Measurements from ENCODE around the gene GSDME. TPM values are rescaled to one million over a fixed set of nuclear protein-coding genes. Genes with fewer than 3 reads are reported as not detected.

Gene GSDME
- polyA plus RNA-seq, 1 of the 3 experiments (the other 2 are of a cell fraction): 109 TPM

GRCh38 chr7:24752073-24752800 is 5.0 kb downstream of the GSDME start:
- H3K4me2 ChIP-seq: no peak overlapping the region; the same call in 1 of the 2 replicates
- no peaks in the 10 kb centered on the region for H3K9me2 ChIP-seq
- peaks cover 12 to 35% of the 10 kb centered on the region in 2 experiments; a peak in 3 of 4 replicates for H3K4me1 ChIP-seq (ENCODE audit: control insufficient read depth in 1 of 2, insufficient read depth in 2 of 2, low read depth in 1 of 2, low read length in 1 of 2)
- H3K9ac ChIP-seq: no peak overlapping the region
- no peaks in the 10 kb centered on the region for H4K20me1 ChIP-seq (ENCODE audit: insufficient read depth)
- POLR2A ChIA-PET: no interaction called here
- no peaks in the 10 kb centered on the region for H3K9me3 ChIP-seq
- no peak overlapping the region for H3K4me3 ChIP-seq (ENCODE audit: low read depth in 2 of 2, low read length in 1 of 2)
- H2AFZ ChIP-seq (ENCODE audit: low read depth): no peak overlapping the region
- WGBS (ENCODE audit: low lambda C conversion rate): 77% methylated on average over 3 of the region's 3 CpGs
- H3K79me2 ChIP-seq (ENCODE audit: insufficient read depth): peaks cover 82% of the 10 kb centered on the region
- H3K27me3 ChIP-seq (ENCODE audit: insufficient read depth): no peaks in the 10 kb centered on the region
- TF ChIP-seq GABPA (IDR thresholded peaks at IDR 0.05; ENCODE audit: low read depth): no peak
- no peak for TF ChIP-seq YY1 (IDR thresholded peaks at IDR 0.05; ENCODE audit: low read depth)
- no peak for TF ChIP-seq FOXM1 (IDR thresholded peaks at IDR 0.05; ENCODE audit: low read depth)
- no peak for TF ChIP-seq NFIC (IDR thresholded peaks at IDR 0.05; ENCODE audit: borderline replicate concordance)
- H3F3A ChIP-seq (replicated peaks; ENCODE audit: insufficient read depth): peaks cover 18% of the 10 kb centered on the region
- DNase-seq: no peak
- CTCF ChIA-PET: interaction anchor here (0.9 to 1.6 kb wide), 4 partner anchors 10 to 342 kb away, joined by 3 to 7 read pairs (median 4); no protein-coding TSS in a partner anchor
- peaks cover 7 to 17% of the 10 kb centered on the region in 2 experiments for H3K36me3 ChIP-seq (replicated peaks in 1 of 2; ENCODE audit: control insufficient read depth in 1 of 2, insufficient read depth in 2 of 2, low read length in 1 of 2)
- no peak overlapping the region for H3K27ac ChIP-seq (ENCODE audit: low read depth in 2 of 2, low read length in 1 of 2)

- Histone ChIP-seq H3K9ac (no peak overlapping the region), H3K27me3 (ENCODE audit: insufficient read depth) (no peaks in the 10 kb centered on the region), H3F3A (replicated peaks; ENCODE audit: insufficient read depth) (peaks cover 17% of the 10 kb centered on the region), H4K20me1 (ENCODE audit: insufficient read depth) (no peaks in the 10 kb centered on the region), H3K4me3 (ENCODE audit: low read depth in 2 of 2, low read length in 1 of 2) (no peak overlapping the region), H3K79me2 (ENCODE audit: insufficient read depth) (peaks cover 81% of the 10 kb centered on the region), H2AFZ (ENCODE audit: low read depth) (no peak overlapping the region), H3K36me3 (replicated peaks in 1 of 2; ENCODE audit: control insufficient read depth in 1 of 2, insufficient read depth in 2 of 2, low read length in 1 of 2) (peaks cover 14 to 25% of the 10 kb centered on the region in 2 experiments), H3K27ac (ENCODE audit: low read depth in 2 of 2, low read length in 1 of 2) (no peak overlapping the region), H3K4me1 (ENCODE audit: control insufficient read depth in 1 of 2, insufficient read depth in 2 of 2, low read depth in 1 of 2, low read length in 1 of 2) (peaks cover 10 to 35% of the 10 kb centered on the region in 2 experiments; a peak in 3 of 4 replicates), H3K9me2 (no peaks in the 10 kb centered on the region), H3K4me2 (no peak overlapping the region; the same call in 1 of the 2 replicates), H3K9me3 (no peaks in the 10 kb centered on the region)
- WGBS (ENCODE audit: low lambda C conversion rate): 88% methylated on average over 1 of the region's 1 CpG
- no peak for DNase-seq
- POLR2A ChIA-PET: no interaction called here
- CTCF ChIA-PET: interaction anchor here (0.7 to 1.6 kb wide), 3 partner anchors 10 to 343 kb away, joined by 4 to 7 read pairs (median 4); no protein-coding TSS in a partner anchor
- peak in 1 of 2 experiments; percentile 32; a peak in 1 of 4 replicates for TF ChIP-seq EP300 (IDR thresholded peaks at IDR 0.05; ENCODE audit: borderline replicate concordance in 1 of 2, low read depth in 1 of 2, low read length in 1 of 2)
- TF ChIP-seq RAD21 (IDR thresholded peaks at IDR 0.05; ENCODE audit: low read length): no peak
- no peak for TF ChIP-seq NRF1 (IDR thresholded peaks at IDR 0.05; ENCODE audit: low read depth, low read length)
- TF ChIP-seq RCOR1 (IDR thresholded peaks at IDR 0.05; ENCODE audit: low read length): no peak
- no peak for TF ChIP-seq NFIC (IDR thresholded peaks at IDR 0.05; ENCODE audit: borderline replicate concordance)
- no peak for TF ChIP-seq GABPA (IDR thresholded peaks at IDR 0.05; ENCODE audit: low read depth)
- TF ChIP-seq SIN3A (IDR thresholded peaks at IDR 0.05; ENCODE audit: borderline replicate concordance, low read depth, low read length): no peak
- TF ChIP-seq RXRA (IDR thresholded peaks at IDR 0.05; ENCODE audit: borderline replicate concordance, low read depth): no peak
- TF ChIP-seq USF1 (IDR thresholded peaks at IDR 0.05; ENCODE audit: borderline replicate concordance, low read depth): no peak
- TF ChIP-seq FOXJ3 (CRISPR knock-in tag; IDR thresholded peaks at IDR 0.05): no peak
- no peak; the same call in none of the 2 replicates for TF ChIP-seq JUND (IDR thresholded peaks at IDR 0.05)
- no peak for TF ChIP-seq MEF2A (IDR thresholded peaks at IDR 0.05; ENCODE audit: borderline replicate concordance, low read depth)
- no peak for TF ChIP-seq POLR2AphosphoS5 (IDR thresholded peaks at IDR 0.05; ENCODE audit: low read depth, low read length)
- TF ChIP-seq ELF1 (IDR thresholded peaks at IDR 0.05): no peak
- peak; percentile 48; the same call in 1 of the 2 replicates for TF ChIP-seq TCF12 (IDR thresholded peaks at IDR 0.05)
- TF ChIP-seq, protein P1, sequence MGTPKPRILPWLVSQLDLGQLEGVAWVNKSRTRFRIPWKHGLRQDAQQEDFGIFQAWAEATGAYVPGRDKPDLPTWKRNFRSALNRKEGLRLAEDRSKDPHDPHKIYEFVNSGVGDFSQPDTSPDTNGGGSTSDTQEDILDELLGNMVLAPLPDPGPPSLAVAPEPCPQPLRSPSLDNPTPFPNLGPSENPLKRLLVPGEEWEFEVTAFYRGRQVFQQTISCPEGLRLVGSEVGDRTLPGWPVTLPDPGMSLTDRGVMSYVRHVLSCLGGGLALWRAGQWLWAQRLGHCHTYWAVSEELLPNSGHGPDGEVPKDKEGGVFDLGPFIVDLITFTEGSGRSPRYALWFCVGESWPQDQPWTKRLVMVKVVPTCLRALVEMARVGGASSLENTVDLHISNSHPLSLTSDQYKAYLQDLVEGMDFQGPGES (IDR thresholded peaks at IDR 0.05; ENCODE audit: low read depth, low read length): no peak
- TF ChIP-seq TAF1 (IDR thresholded peaks at IDR 0.05; ENCODE audit: borderline replicate concordance, low read depth, low read length): no peak
- peak; percentile 35; the same call in 1 of the 2 replicates for TF ChIP-seq FOSL2 (IDR thresholded peaks at IDR 0.05; ENCODE audit: borderline replicate concordance, low read depth)
- TF ChIP-seq, protein P2, sequence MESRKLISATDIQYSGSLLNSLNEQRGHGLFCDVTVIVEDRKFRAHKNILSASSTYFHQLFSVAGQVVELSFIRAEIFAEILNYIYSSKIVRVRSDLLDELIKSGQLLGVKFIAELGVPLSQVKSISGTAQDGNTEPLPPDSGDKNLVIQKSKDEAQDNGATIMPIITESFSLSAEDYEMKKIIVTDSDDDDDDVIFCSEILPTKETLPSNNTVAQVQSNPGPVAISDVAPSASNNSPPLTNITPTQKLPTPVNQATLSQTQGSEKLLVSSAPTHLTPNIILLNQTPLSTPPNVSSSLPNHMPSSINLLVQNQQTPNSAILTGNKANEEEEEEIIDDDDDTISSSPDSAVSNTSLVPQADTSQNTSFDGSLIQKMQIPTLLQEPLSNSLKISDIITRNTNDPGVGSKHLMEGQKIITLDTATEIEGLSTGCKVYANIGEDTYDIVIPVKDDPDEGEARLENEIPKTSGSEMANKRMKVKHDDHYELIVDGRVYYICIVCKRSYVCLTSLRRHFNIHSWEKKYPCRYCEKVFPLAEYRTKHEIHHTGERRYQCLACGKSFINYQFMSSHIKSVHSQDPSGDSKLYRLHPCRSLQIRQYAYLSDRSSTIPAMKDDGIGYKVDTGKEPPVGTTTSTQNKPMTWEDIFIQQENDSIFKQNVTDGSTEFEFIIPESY (IDR thresholded peaks at IDR 0.05; ENCODE audit: borderline replicate concordance, low read depth): no peak
- no peak for TF ChIP-seq MXI1 (IDR thresholded peaks at IDR 0.05; ENCODE audit: low read depth, low read length)
- no peak for TF ChIP-seq CTCF (IDR thresholded peaks at IDR 0.05)
These were observed 5.8 kb downstream of the GSDME start for GRCh38 chr7:24751484-24751883.
